ENCODE data around the gene RNF32. TPM values are rescaled to one million over a fixed set of nuclear protein-coding genes. Genes with fewer than 3 reads are reported as not detected.

Gene RNF32
- total and polyA plus RNA-seq, 2 of the 13 experiments (the other 11 are each of a cell fraction or from before 2014, with no cell fraction given): not detected

DNA sequence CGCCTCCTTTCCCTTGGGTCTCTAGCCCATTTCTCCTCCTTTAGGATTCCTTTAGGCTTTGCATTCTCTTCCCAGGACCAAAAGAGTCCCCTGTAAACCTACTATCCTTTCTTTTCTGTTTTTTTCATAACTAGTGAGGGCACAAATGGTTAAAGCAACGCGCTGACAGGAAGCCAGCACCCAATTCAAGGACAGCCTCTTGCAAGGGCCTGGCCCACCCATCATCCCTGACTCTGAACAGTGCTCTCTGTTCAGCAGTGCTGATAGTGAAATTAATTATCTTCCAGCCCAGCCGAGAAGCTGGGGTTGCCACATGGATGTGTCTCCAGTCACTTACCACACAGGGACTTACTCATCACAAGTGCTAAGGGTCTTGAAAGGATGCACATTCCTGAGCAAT is 38.3 kb upstream of the RNF32 start:
- BruUV-seq (replicated peaks): no TSS peak

More for the DNA sequence above, 38.3 kb upstream of the RNF32 start:
- Histone ChIP-seq H3K27ac (ENCODE audit: extremely low read length, insufficient read depth, low read length) (no peak overlapping the region), H3K36me3 (replicated peaks in 1 of 2; ENCODE audit: control insufficient read depth in 1 of 2, insufficient read depth in 2 of 2, low read length in 2 of 2) (no peaks in the 10 kb centered on the region), H3K79me2 (ENCODE audit: insufficient read depth, low read length) (no peaks in the 10 kb centered on the region), H3K4me2 (ENCODE audit: low read depth, low read length) (no peak overlapping the region), H3K9me3 (ENCODE audit: low read length) (no peaks in the 10 kb centered on the region), H3K4me3 (replicated peaks in 1 of 3; ENCODE audit: insufficient read depth in 1 of 3, low read depth in 2 of 3, low read length in 3 of 3) (no peak overlapping the region), H3K27me3 (ENCODE audit: control insufficient read depth in 1 of 2, insufficient read depth in 2 of 2, low read length in 2 of 2) (no peaks in the 10 kb centered on the region), H3K9ac (ENCODE audit: insufficient read depth, low read depth, low read length) (no peak overlapping the region), H2AFZ (ENCODE audit: low read length) (no peak overlapping the region), H3K4me1 (ENCODE audit: insufficient read depth, low read length) (peaks cover 15% of the 10 kb centered on the region), H4K20me1 (ENCODE audit: insufficient read depth, low read length) (no peaks in the 10 kb centered on the region)
- DNase-seq (ENCODE audit: low spot score) (no peak), FAIRE-seq (no peak), ATAC-seq (no peak)
- TF ChIP-seq, protein P1, sequence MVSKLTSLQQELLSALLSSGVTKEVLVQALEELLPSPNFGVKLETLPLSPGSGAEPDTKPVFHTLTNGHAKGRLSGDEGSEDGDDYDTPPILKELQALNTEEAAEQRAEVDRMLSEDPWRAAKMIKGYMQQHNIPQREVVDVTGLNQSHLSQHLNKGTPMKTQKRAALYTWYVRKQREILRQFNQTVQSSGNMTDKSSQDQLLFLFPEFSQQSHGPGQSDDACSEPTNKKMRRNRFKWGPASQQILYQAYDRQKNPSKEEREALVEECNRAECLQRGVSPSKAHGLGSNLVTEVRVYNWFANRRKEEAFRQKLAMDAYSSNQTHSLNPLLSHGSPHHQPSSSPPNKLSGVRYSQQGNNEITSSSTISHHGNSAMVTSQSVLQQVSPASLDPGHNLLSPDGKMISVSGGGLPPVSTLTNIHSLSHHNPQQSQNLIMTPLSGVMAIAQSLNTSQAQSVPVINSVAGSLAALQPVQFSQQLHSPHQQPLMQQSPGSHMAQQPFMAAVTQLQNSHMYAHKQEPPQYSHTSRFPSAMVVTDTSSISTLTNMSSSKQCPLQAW (CRISPR knock-in tag; IDR thresholded peaks at IDR 0.05): 0 out of 2 replicates have a peak, but pooled peaks have one; percentile 11
- TF ChIP-seq ZNF652 (CRISPR knock-in tag; IDR thresholded peaks at IDR 0.05; ENCODE audit: borderline replicate concordance, low read depth) (peak; percentile 84), ZNF263 (CRISPR knock-in tag; IDR thresholded peaks at IDR 0.05) (peak; percentile 72), EP300 (IDR thresholded peaks at IDR 0.05; ENCODE audit: low read depth in 2 of 2, low read length in 2 of 2) (no peak), EP300 (CRISPR knock-in tag; IDR thresholded peaks at IDR 0.05; ENCODE audit: borderline replicate concordance) (no peak)
- TF ChIP-seq, protein P2, sequence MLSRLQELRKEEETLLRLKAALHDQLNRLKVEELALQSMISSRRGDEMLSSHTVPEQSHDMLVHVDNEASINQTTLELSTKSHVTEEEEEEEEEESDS (CRISPR knock-in tag; IDR thresholded peaks at IDR 0.05; ENCODE audit: borderline replicate concordance): no peak
- TF ChIP-seq, protein P3, sequence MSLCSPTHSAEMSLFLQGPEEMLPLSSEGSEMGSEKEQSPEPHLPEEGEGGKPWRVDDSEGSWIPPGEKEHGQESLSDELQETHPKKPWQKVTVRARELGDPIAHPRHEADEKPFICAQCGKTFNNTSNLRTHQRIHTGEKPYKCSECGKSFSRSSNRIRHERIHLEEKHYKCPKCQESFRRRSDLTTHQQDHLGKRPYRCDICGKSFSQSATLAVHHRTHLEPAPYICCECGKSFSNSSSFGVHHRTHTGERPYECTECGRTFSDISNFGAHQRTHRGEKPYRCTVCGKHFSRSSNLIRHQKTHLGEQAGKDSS (CRISPR knock-in tag; IDR thresholded peaks at IDR 0.05; ENCODE audit: borderline replicate concordance, low read depth): 0 out of 2 replicates have a peak, but pooled peaks have one; percentile 38
- WGBS (ENCODE audit: low lambda C conversion rate): 79% methylated on average over 4 of the region's 4 CpGs
- in situ Hi-C loops (cut with HindIII; ENCODE audit: extremely low pct_ligation_motif_present, low pct_unique_long_range_greater_than_20kb): no loop called here
- intact Hi-C loops (cut with micrococcal nuclease; ENCODE audit: unreplicated experiment): no loop called here
- POLR2A ChIA-PET: interaction anchor here (2.9 kb wide), 1 partner anchor 12 kb away, joined by 14 read pairs; no protein-coding TSS in a partner anchor
- CTCF ChIA-PET (ENCODE audit: low intra/inter-chr PET ratio, low total read pairs): no interaction called here

Data from HepG2 (cell line).